Stimulated activated CD4-positive, alpha-beta T cell treated with anti-CD3 and anti-CD28 coated beads, Interleukin-15, amount 100 ng/mL, for 1 hour (primary cell): ENCODE results near the gene VPS8.

Experiments
- DNase-seq, 2 donors: peaks; one replicate each; pipeline ENCODE4 v3.0.0-alpha.2; 2020; ENCODE audit warnings: low read depth in 1 of 2, low spot score in 1 of 2

Gene VPS8

GRCh38 chr3:184811999-184812661 is at the start of gene VPS8:
TSS of gene VPS8 (plus strand) at chr3:184812166. CDS start at chr3:184824633, 12,467 bp downstream.
- peak; percentile 92 to 94 for DNase-seq

GRCh38 chr3:184764191-184764590 is 47.8 kb upstream of the VPS8 start:
- no peak for DNase-seq

GRCh38 chr3:184765047-184765729 is 46.8 kb upstream of the VPS8 start:
- no peak for DNase-seq

GRCh38 chr3:184765730-184766074 is 46.3 kb upstream of the VPS8 start:
- no peak for DNase-seq

GRCh38 chr3:184766555-184767261 is 45.3 kb upstream of the VPS8 start:
- DNase-seq, result no peak

- DNase-seq, result no peak
Measured at GRCh38 chr3:184767377-184767776, 44.6 kb upstream of the VPS8 start.

- DNase-seq, result no peak
Measured at GRCh38 chr3:184769382-184770170, 42.4 kb upstream of the VPS8 start.

GRCh38 chr3:184770541-184770940 is 41.4 kb upstream of the VPS8 start:
- DNase-seq, result no peak

- no peak for DNase-seq
Measured at GRCh38 chr3:184771301-184772127, 40.5 kb upstream of the VPS8 start.

GRCh38 chr3:184772667-184773272 is 39.2 kb upstream of the VPS8 start:
- DNase-seq, result no peak

- DNase-seq, result no peak
Measured at GRCh38 chr3:184773283-184774186, 38.4 kb upstream of the VPS8 start.

- DNase-seq, result no peak
Measured at GRCh38 chr3:184776916-184777315, 35.0 kb upstream of the VPS8 start.

- peak; percentile 49 to 61 for DNase-seq
Measured at GRCh38 chr3:184777566-184778356, 34.2 kb upstream of the VPS8 start.

- no peak for DNase-seq
Measured at GRCh38 chr3:184778426-184779332, 33.3 kb upstream of the VPS8 start.

GRCh38 chr3:184780981-184781515 is 30.9 kb upstream of the VPS8 start:
- no peak for DNase-seq

GRCh38 chr3:184781801-184782200 is 30.2 kb upstream of the VPS8 start:
- DNase-seq, result no peak

GRCh38 chr3:184783319-184783718 is 28.6 kb upstream of the VPS8 start:
- no peak for DNase-seq
